GM18505 (cell line): ENCODE measurements around the gene RNF112.

Experiments
- ATAC-seq: cut with Tn5 transposase; IDR thresholded peaks from one replicate; pipeline ENCODE4 v1.9.1; 2021; ENCODE audit not compliant: unreplicated experiment
- POLR2A ChIP-seq: IDR thresholded peaks from 4 replicates; pipeline ENCODE4 v1.6.1; 2011; ENCODE audit warnings: borderline replicate concordance; ENCODE audit not compliant: insufficient read depth, insufficient read length; ENCODE audit errors: extremely low read depth

RNF112 gene

DNA sequence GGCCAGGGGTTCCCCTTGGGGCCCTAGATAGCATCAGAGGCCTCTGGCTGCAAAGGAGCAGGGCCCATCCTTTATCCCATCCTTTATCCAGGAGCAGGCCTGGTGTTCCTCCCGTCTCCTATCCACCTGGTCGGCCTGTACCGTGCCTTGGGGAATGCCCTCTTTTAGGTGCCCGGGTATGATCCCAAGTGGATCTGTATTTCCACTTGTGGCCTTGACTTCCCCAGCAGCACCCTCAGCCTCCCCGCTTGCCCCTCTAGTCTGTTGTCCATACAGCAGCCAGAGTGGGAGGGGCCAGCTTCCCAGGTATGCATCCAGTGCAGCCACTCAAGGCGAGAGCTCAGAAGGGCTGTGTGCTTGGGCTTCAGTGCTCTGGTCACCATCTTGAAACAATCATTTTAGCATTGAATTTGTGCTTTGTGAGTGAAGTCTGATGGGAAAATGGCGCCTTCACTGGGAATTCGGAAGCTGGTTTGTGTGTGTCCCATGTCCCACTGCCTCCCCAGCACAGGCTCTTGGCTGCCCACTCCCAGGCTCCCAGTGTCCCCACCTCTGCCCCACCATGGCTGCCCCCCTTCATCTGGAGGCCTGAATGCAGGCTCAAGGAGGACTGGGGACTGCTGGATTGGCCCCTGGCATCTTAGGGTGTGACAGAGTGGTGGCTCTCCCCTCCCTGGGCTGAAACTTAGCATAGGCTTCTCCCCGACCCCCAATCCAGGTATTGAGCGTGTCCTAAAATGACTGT lies 3.3 kb upstream of the RNF112 start:
- no peak for ATAC-seq
- TF ChIP-seq POLR2A, result no peak

DNA sequence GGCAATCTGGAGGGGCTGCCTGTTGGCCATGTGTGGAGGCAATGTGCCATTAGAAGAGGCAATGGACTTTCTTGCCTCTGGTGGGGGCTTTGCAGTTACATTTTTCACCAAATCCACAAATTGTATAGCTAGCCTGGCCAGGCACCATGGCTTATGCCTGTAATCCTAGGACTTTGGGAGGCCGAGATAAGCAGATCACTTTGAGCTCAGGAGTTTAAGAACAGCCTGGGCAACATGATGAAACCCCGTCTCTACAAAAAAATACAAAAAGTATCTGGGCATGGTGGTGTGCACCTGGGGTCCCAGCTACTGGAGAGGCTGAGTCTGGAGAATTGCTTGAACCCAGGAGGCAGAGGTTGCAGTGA lies 2.7 kb upstream of the RNF112 start:
- TF ChIP-seq POLR2A, result no peak
- ATAC-seq, result no peak

DNA sequence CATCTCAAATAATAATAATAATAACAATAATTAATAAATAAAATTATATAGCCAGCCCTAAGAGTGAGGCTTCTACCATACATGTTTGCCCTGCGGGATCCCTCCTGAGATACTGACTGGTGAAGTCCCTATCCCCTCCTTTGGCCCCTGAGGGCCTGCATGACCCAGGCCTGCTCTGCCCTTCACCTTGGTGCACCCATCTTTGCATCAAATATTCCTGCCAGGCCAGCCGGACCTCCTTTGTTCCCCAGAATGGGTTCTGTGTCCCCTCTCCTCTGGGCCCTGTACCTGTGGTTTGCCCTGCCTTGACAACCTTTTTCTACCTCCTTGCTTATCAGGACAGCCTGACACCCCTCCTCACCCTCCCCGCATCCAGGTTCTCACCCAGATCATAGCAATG lies 2.0 kb upstream of the RNF112 start:
- ATAC-seq, result no peak
- TF ChIP-seq POLR2A, result no peak

DNA sequence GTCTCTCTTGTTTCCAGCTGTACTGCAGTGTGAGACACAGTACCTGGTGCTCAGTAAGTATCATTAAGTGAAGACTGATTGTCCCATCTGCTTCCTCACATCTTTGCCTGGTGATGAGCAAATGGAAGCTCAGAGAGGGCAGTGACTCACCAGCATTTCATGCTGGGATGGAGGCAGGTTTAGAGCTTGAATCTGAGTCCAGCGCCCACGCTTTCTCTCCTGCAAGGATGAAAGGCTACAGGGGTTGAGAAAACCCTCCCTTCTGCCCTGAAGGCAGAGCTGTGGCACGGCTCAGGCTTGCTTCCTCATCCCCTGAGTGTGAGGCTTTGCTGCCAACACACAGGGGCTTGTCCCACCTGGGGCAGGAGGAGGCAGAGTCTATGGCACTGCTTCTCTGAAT lies 1.5 kb upstream of the RNF112 start:
- no peak for TF ChIP-seq POLR2A
- ATAC-seq, result no peak

DNA sequence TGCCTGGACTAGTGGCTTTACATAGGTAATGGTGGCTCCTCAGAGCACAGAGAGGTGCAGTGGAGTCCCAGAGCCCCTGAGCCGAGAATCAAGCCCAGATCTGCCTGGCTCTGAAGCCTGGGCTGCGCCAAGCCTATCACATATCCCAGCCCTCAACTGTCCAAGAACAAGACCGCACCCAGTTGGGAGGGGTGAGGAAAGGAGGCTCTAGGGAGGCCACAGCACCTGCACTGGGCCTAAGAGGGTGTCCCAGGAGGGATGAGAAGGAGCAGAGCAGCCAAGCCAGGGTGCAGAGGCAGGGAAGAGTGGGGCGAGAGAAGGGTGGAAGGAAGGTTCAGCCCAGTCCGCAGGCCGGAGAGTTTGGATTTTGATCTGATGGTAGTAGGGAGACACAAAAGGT lies 941 bp upstream of the RNF112 start:
- TF ChIP-seq POLR2A, result no peak
- ATAC-seq, result no peak

DNA sequence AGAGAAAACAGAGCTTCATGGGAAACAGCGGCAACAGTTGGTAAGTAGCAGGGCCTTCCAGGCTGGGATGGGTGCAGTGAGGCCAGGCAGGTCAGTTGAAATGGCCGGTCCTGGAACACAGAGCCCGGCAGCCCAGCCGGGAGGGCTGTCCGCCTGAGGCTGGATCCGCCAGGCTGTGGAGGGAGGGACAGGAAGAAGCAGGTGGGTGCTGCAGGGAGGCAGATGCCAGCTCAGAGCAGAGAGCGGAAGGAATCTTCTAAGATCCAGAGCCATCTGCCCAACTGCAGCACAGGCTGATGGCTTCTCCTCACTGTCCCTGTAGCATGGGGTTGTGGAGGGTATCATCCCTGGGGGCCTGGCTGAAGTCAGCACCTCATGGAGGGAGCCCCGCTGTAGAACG lies 599 bp downstream of the RNF112 start:
- TF ChIP-seq POLR2A, result no peak
- ATAC-seq, result no peak

DNA sequence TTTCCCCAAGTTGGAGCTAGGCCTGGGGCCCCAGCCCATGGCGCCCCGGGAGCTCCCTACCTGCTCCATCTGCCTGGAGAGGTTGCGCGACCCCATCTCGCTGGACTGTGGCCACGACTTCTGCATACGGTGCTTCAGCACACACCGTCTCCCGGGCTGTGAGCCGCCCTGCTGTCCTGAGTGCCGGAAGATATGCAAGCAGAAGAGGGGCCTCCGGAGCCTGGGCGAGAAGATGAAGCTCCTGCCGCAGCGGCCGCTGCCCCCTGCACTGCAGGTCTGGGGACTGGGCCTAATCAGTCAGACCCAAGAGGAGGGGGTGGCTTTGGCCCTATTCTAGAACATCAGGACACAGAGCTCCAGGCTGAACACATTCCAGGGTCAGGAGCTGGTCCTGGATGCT lies 1.5 kb downstream of the RNF112 start:
- no peak for ATAC-seq
- TF ChIP-seq POLR2A, result no peak

DNA sequence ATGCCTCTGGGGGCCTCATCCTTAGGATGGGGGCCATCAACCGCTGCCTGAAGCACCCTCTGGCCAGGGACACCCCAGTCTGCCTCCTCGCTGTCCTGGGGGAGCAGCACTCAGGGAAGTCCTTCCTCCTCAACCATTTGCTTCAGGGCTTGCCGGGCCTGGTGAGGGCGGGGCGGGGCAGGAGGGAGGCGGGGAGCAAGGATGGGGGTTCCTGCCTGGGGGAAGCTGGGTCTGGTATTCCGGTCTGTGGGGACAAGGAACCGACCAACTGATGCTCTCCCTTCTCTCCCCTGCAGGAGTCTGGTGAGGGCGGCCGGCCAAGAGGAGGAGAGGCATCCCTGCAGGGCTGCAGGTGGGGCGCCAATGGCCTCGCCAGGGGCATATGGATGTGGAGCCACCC lies 2.0 kb downstream of the RNF112 start:
- ATAC-seq, result no peak
- no peak for TF ChIP-seq POLR2A

DNA sequence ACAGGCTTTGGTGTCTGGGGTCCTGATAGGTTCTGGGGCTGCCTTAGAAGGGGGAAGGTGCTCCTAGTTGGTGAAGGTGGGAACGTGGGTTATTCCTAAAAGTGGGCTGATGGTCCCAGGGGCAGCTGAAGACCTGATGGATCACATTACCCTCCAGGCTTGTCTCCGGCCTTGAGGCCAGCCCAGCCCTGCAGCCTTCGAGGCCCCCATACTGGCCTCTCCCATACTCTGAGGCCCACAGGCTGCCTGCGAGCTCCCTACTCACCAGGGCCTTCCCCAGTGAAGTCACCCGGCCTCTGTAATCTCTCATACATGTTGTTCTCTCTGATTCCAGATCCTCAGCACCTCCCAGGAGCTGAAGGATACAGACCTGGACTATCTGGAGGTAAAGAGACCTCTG lies 2.7 kb downstream of the RNF112 start:
- no peak for TF ChIP-seq POLR2A
- ATAC-seq, result no peak

DNA sequence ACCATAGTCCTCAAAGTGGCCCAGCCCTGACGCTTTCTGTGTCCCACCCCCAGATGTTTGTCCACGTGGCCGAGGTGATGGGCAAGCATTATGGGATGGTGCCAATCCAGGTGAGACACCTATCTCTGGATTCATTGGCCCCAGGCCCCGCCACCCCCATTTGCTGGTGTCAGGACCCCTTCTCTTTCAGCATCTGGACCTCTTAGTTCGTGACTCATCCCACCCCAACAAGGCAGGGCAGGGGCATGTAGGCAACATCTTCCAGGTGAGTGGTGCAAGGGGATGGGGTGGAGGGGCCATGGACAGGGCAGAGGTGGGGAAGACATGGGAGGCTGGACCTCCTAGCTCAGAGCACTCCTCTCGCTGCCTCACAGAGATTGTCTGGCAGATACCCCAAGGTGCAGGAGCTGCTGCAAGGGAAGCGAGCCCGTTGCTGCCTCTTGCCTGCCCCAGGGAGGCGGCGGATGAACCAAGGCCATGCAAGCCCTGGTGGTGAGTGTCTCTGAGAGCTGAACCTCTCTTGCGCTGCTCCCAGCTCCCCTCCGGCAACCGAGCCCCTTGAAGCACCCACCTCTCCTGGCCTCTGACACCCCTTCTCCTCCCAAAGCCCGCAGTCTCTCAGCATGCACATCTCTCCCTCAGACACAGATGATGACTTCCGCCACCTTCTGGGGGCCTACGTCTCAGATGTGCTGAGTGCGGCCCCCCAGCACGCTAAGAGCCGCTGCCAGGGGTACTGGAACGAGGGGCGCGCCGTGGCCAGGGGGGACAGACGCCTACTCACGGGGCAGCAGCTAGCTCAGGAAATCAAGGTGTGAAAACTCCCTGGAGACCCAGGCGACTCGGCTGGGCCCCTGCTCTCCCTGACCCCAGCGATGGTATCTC lies 3.6 kb downstream of the RNF112 start:
- ATAC-seq, result no peak
- TF ChIP-seq POLR2A, result no peak

DNA sequence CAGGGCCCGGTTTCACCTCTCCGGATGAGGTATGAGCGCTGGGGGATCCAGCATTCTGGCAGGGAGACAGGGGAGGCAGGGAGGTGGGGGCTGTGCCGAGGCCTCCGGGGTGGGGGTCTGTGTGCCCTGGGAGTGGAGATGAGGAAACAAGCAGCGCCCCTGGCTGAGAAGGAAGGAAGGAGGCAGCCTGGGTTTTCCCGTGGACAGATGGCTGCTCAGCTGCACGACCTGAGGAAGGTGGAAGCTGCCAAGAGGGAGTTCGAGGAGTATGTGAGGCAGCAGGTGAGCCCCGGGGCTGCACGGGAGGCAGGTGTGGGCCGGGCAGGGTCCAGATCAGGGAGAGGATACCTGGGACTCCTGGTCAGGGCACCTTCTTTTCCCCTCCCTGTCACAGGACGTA lies 4.3 kb downstream of the RNF112 start:
- no peak for ATAC-seq
- TF ChIP-seq POLR2A, result no peak

DNA sequence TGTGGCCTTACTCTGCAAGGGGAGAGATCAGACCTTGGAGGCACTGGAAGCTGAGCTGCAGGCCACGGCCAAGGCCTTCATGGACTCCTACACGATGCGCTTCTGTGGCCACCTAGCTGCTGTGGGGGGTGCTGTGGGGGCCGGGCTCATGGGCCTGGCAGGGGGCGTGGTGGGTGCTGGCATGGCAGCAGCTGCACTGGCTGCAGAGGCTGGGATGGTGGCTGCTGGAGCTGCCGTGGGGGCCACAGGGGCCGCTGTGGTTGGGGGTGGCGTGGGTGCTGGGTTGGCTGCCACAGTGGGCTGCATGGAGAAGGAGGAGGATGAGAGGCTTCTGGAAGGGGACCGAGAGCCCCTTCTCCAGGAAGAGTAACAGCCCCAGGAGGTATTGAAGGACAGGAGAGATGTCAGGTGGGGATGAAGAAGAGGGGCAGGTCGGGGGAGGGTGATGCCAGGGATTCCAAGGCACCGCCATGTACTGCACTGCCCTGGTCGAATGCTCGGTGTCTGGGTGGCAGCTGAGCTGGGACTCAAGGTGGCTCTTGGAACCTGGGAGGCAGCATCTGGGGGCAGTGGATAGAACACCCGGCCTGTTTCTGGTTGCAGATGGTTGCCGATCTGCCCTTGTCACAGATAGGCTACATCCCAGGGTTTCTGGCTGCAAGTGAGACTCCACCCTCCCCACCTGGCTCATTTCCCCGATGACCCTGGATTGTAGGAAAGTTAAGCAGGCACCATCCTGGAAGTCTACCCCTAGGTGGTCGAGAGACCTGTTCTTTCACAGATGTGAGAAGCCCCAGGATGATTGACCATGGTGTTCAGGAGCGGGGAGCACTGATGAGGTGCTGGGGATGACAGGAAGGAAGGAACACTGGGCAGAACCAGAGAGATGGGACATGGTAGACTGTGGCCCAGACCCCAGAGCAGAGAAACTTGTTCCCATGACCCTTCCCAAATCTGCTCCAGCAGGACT lies 5.1 kb downstream of the RNF112 start:
- TF ChIP-seq POLR2A, result no peak

DNA sequence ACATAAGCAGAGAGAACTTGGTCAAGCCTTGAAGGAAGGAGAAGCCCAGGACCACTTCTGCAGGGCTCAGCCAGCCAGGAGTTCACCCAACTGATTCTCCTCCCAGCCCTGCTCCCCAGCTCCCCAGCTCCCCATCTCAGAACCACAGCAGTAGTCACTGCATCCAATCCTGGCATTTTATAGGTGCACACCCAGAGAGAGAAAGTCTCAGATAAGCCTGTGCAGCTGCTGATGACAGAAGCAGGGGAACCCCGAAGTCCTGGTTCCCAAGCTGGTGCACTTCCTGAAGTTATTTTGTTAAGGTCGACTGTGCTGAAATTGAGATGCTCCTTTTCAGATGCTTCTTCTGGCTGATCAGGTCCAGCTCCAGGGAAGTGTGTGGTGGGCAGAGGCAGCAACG lies 6.6 kb downstream of the RNF112 start:
- no peak for TF ChIP-seq POLR2A
- ATAC-seq, result no peak

More for the DNA sequence above, 5.1 kb downstream of the RNF112 start:
- no peak for ATAC-seq
